B cell (primary cell): ENCODE measurements around the gene PPP6R3. TPM values are rescaled to one million over a fixed set of nuclear protein-coding genes. Genes with fewer than 3 reads are reported as not detected.

Experiments used
- ATAC-seq: fragments of 200-7000 bp; cut with Tn5 transposase; one replicate; pipeline ENCODE4 v1.10.0; 2021; ENCODE audit warnings: low read depth, mild to moderate bottlenecking, moderate number of reproducible peaks, moderate library complexity
- CTCF ChIA-PET: fragments of 350-600 bp; sonication (Branson Sonifier 250); formaldehyde crosslinking; loops from one replicate; lab custom pipeline; 2021; ENCODE audit warnings: antibody characterized with exemption, inconsistent platforms; lab: Charles Lee
- POLR2A ChIA-PET: fragments of 350-600 bp; sonication (Branson Sonifier 250); formaldehyde crosslinking; loops from one replicate; lab custom pipeline; 2021; ENCODE audit warnings: antibody characterized with exemption; lab: Charles Lee
- DNase-seq: peaks from one replicate; pipeline ENCODE4 v3.0.0; 2013
- H2AFZ ChIP-seq: 2 replicates; pipeline ENCODE4 v1.6.1; 2012; ENCODE audit warnings: mild to moderate bottlenecking, low read depth, low read length; ENCODE audit not compliant: insufficient read depth, poor library complexity, severe bottlenecking
- H3K27ac ChIP-seq, 2 donors: 1 replicate in 1 of 2; 2 replicates in 1 of 2; pipeline ENCODE4 v1.5.1; 2012 to 2013; ENCODE audit warnings: low read length in 2 of 2, mild to moderate bottlenecking in 2 of 2, moderate library complexity in 1 of 2
- H3K27me3 ChIP-seq, 4 experiments: fragments of 200-600 bp in 1 of 4; sonication (generic) in 1 of 4; replicated peaks in 1 of 4; 1 replicate in 2 of 4; 2 replicates in 2 of 4; pipeline versions ENCODE4 v1.6.1 to v1.7.0; 2013 to 2016; ENCODE audit warnings: low read length in 3 of 4, mild to moderate bottlenecking in 2 of 4, mixed read lengths in 1 of 4, moderate library complexity in 1 of 4; ENCODE audit not compliant: insufficient read depth in 4 of 4, control insufficient read depth in 3 of 4; ENCODE audit errors: control extremely low read depth in 1 of 4
- H3K36me3 ChIP-seq, 2 experiments: replicated peaks in 1 of 2; 1 replicate in 1 of 2; 2 replicates in 1 of 2; pipeline versions ENCODE4 v1.6.1 to v1.7.1; 2013; ENCODE audit warnings: low read length in 1 of 2; ENCODE audit not compliant: insufficient read depth in 2 of 2, control insufficient read depth in 1 of 2; ENCODE audit errors: control extremely low read depth in 1 of 2, extremely low read depth in 1 of 2
- H3K4me1 ChIP-seq, 2 donors: fragments of 200-600 bp in 1 of 2; sonication (generic) in 1 of 2; 1 replicate in 1 of 2; 2 replicates in 1 of 2; pipeline versions ENCODE4 v1.5.1 to v1.6.1; 2013 to 2017; ENCODE audit warnings: low read length in 2 of 2; ENCODE audit not compliant: control insufficient read depth in 2 of 2, insufficient read depth in 2 of 2
- H3K4me2 ChIP-seq: replicated peaks from 2 replicates; pipeline ENCODE3; 2012; ENCODE audit warnings: mild to moderate bottlenecking, low read depth, low read length; ENCODE audit not compliant: poor library complexity, severe bottlenecking
- H3K4me3 ChIP-seq, 5 experiments: fragments of 200-600 bp in 1 of 5; sonication (generic) in 1 of 5; 1 replicate in 3 of 5; 2 replicates in 2 of 5; pipeline versions ENCODE4 v1.5.1 to v1.7.0; 2011 to 2016; ENCODE audit warnings: low read length in 4 of 5, mild to moderate bottlenecking in 4 of 5, low read depth in 2 of 5, control low read depth in 1 of 5, moderate library complexity in 1 of 5; ENCODE audit not compliant: insufficient read depth in 1 of 5; ENCODE audit errors: control extremely low read depth in 1 of 5, extremely low read depth in 1 of 5
- H3K79me2 ChIP-seq: fragments of 200-600 bp; sonication (generic); one replicate; pipeline ENCODE4 v1.6.0; 2016; ENCODE audit warnings: low read length; ENCODE audit not compliant: control insufficient read depth, insufficient read depth
- H3K9ac ChIP-seq: fragments of 200-600 bp; sonication (generic); 2 replicates; pipeline ENCODE4 v1.6.1; 2017; ENCODE audit warnings: mild to moderate bottlenecking, low read length, moderate library complexity
- H3K9me3 ChIP-seq, 3 donors: one replicate each; pipeline versions ENCODE4 v1.6.1 to v1.7.1; 2013; ENCODE audit warnings: low read length in 2 of 3; ENCODE audit not compliant: control insufficient read depth in 2 of 3, insufficient read depth in 1 of 3; ENCODE audit errors: control extremely low read depth in 1 of 3
- H4K20me1 ChIP-seq: 2 replicates; pipeline ENCODE4 v1.6.0; 2012; ENCODE audit warnings: mild to moderate bottlenecking, low read length; ENCODE audit not compliant: insufficient read depth, control insufficient read depth, poor library complexity, severe bottlenecking
- H3K27ac Mint-ChIP-seq: one replicate; pipeline ENCODE4 v1.8.0; 2021; ENCODE audit warnings: mixed read lengths
- H3K27me3 Mint-ChIP-seq: one replicate; pipeline ENCODE4 v1.8.0; 2021; ENCODE audit warnings: mixed read lengths
- H3K4me1 Mint-ChIP-seq: one replicate; pipeline ENCODE4 v1.8.0; 2021; ENCODE audit warnings: mixed read lengths
- H3K4me3 Mint-ChIP-seq: one replicate; pipeline ENCODE4 v1.8.0; 2021; ENCODE audit warnings: mixed read lengths
- H3K9me3 Mint-ChIP-seq: one replicate; pipeline ENCODE4 v1.8.0; 2022; ENCODE audit warnings: mixed read lengths; ENCODE audit not compliant: insufficient read depth
- EZH2 ChIP-seq: IDR thresholded peaks from 2 replicates; pipeline ENCODE4 v1.6.1; 2012; ENCODE audit warnings: borderline replicate concordance, low read depth, mild to moderate bottlenecking, moderate library complexity, low read length; ENCODE audit not compliant: insufficient read depth, poor library complexity, severe bottlenecking
- WGBS: methylation state at CpG from one replicate; pipeline ENCODE4 v1.1.5; 2013; ENCODE audit warnings: missing lambda C conversion rate; ENCODE audit not compliant: insufficient coverage; 5-methylcytosine and 5-hydroxymethylcytosine counted together
- intact Hi-C: fragments of 100-400 bp; cut with micrococcal nuclease; formaldehyde crosslinking; loops from one replicate; pipeline ENCODE4 v1.10.0; 2022
- polyA minus RNA-seq: library from RNA; depleted of rRNA, polyadenylated mRNA; stranded (reverse); fragments of >200 nt; gene quantifications from 2 replicates; pipeline ENCODE4 v1.2.3, GENCODE V29; 2012
- polyA plus RNA-seq: library from polyadenylated mRNA; depleted of rRNA; stranded (reverse); fragments of >200 nt; gene quantifications from 2 replicates; pipeline ENCODE4 v1.2.3, GENCODE V29; 2012
- total RNA-seq, 2 donors: library from RNA; stranded (reverse); fragments of 120-200 nt in 1 of 2; gene quantifications; 1 replicate in 1 of 2; 2 replicates in 1 of 2; pipeline versions ENCODE4 v1.2.3 to v1.2.4, GENCODE V29; 2013 to 2022
- TF ChIP-seq, protein P1 (sequence below): fragments of 200-600 bp; IDR thresholded peaks from one replicate; pipeline ENCODE4 v1.8.0; 2022; ENCODE audit warnings: antibody characterized with exemption, mild to moderate bottlenecking

PPP6R3 gene, protein sequence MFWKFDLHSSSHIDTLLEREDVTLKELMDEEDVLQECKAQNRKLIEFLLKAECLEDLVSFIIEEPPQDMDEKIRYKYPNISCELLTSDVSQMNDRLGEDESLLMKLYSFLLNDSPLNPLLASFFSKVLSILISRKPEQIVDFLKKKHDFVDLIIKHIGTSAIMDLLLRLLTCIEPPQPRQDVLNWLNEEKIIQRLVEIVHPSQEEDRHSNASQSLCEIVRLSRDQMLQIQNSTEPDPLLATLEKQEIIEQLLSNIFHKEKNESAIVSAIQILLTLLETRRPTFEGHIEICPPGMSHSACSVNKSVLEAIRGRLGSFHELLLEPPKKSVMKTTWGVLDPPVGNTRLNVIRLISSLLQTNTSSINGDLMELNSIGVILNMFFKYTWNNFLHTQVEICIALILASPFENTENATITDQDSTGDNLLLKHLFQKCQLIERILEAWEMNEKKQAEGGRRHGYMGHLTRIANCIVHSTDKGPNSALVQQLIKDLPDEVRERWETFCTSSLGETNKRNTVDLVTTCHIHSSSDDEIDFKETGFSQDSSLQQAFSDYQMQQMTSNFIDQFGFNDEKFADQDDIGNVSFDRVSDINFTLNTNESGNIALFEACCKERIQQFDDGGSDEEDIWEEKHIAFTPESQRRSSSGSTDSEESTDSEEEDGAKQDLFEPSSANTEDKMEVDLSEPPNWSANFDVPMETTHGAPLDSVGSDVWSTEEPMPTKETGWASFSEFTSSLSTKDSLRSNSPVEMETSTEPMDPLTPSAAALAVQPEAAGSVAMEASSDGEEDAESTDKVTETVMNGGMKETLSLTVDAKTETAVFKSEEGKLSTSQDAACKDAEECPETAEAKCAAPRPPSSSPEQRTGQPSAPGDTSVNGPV
- total RNA-seq: 159 and 175 TPM in 2 replicates
- total RNA-seq (2013): 138 TPM
- 48.5 and 65.2 TPM in 2 replicates for polyA plus RNA-seq
- polyA minus RNA-seq: 121 and 170 TPM in 2 replicates

- ChIA-PET POLR2A (interaction anchor here (0.6 to 1.4 kb wide), 6 partner anchors 161 to 588 kb away, joined by 3 to 7 read pairs (median 4); partner anchors contain the start of genes C11orf24 and TPCN2), CTCF (no interaction called here)
- Histone ChIP-seq H4K20me1 (peaks cover 45% of the 10 kb centered on the region), H3K27ac (peak within 1 kb of the TSS; percentile 95 to 96), H2AFZ (peak within 1 kb of the TSS; percentile 93), H3K4me2 (peak within 1 kb of the TSS; percentile 91), H3K4me3 (peak within 1 kb of the TSS; percentile 82 to 96 (median 90)), H3K4me1 (peaks cover 31 to 38% of the 10 kb centered on the region in 2 donors), H3K9ac (peak within 1 kb of the TSS; percentile 95), H3K79me2 (peaks cover 54% of the 10 kb centered on the region), H3K9me3 (no peaks in the 10 kb centered on the region), H3K36me3 (peaks cover 0 to 3% of the 10 kb centered on the region in 2 experiments), H3K27me3 (no peaks in the 10 kb centered on the region)
- Mint-ChIP-seq H3K9me3 (no peaks in the 10 kb centered on the region), H3K27ac (peak within 1 kb of the TSS; percentile 97), H3K4me3 (peak within 1 kb of the TSS; percentile 96), H3K27me3 (no peaks in the 10 kb centered on the region), H3K4me1 (peaks cover 48% of the 10 kb centered on the region)
- under 1% methylated on average over 87 of the region's 92 CpGs for WGBS
- intact Hi-C loops: loop anchor here (1.0 to 10.0 kb wide), 6 partner anchors 79 to 584 kb away; partner anchors contain the start of genes CHKA, NDUFS8, TCIRG1 and TPCN2
- DNase-seq (no peak), ATAC-seq (peak; percentile 22)
- TF ChIP-seq, protein P1, sequence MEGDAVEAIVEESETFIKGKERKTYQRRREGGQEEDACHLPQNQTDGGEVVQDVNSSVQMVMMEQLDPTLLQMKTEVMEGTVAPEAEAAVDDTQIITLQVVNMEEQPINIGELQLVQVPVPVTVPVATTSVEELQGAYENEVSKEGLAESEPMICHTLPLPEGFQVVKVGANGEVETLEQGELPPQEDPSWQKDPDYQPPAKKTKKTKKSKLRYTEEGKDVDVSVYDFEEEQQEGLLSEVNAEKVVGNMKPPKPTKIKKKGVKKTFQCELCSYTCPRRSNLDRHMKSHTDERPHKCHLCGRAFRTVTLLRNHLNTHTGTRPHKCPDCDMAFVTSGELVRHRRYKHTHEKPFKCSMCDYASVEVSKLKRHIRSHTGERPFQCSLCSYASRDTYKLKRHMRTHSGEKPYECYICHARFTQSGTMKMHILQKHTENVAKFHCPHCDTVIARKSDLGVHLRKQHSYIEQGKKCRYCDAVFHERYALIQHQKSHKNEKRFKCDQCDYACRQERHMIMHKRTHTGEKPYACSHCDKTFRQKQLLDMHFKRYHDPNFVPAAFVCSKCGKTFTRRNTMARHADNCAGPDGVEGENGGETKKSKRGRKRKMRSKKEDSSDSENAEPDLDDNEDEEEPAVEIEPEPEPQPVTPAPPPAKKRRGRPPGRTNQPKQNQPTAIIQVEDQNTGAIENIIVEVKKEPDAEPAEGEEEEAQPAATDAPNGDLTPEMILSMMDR: no peak
- TF ChIP-seq EZH2: no peak
Observed at GRCh38 chr11:68460741-68461574, at the start of gene PPP6R3. Gene PPP6R3 (plus strand): TSS chr11:68460752. CDS start chr11:68537665, 76,913 bp downstream.
